Osteoblast (primary cell): ENCODE data around the gene SMAD5. TPM values are rescaled to one million over a fixed set of nuclear protein-coding genes. Genes with fewer than 3 reads are reported as not detected.

Source experiments
- DNase-seq: peaks from one replicate; pipeline ENCODE4 v3.0.0; 2011; ENCODE audit warnings: low spot score, mixed read lengths; ENCODE audit not compliant: insufficient read length; ENCODE audit errors: missing footprints
- H2AFZ ChIP-seq: 2 replicates; pipeline ENCODE4 v1.6.0; 2011; ENCODE audit warnings: mild to moderate bottlenecking, low read length
- H3K27ac ChIP-seq: 2 replicates; pipeline ENCODE4 v1.5.1; 2011; ENCODE audit warnings: mild to moderate bottlenecking, low read depth, low read length, moderate library complexity
- H3K27me3 ChIP-seq: 2 replicates; pipeline ENCODE4 v1.6.0; 2012; ENCODE audit warnings: mild to moderate bottlenecking, control low read depth, inconsistent platforms, low read length, moderate library complexity; ENCODE audit not compliant: insufficient read depth
- H3K36me3 ChIP-seq: 2 replicates; pipeline ENCODE4 v1.5.1; 2011; ENCODE audit warnings: mild to moderate bottlenecking, low read length, control low read depth, moderate library complexity; ENCODE audit not compliant: insufficient read depth
- H3K4me1 ChIP-seq: 2 replicates; pipeline ENCODE4 v1.5.1; 2011; ENCODE audit warnings: mild to moderate bottlenecking, low read length, control low read depth, moderate library complexity; ENCODE audit not compliant: insufficient read depth
- H3K4me2 ChIP-seq: 2 replicates; pipeline ENCODE4 v1.6.0; 2011; ENCODE audit warnings: mild to moderate bottlenecking, low read length; ENCODE audit not compliant: insufficient read depth
- H3K4me3 ChIP-seq: fragments of 200-600 bp; sonication (generic); 3 replicates; pipeline ENCODE4 v1.5.1; 2012; ENCODE audit warnings: mild to moderate bottlenecking, low read length, inconsistent platforms; ENCODE audit not compliant: insufficient read depth
- H3K79me2 ChIP-seq: 2 replicates; pipeline ENCODE4 v1.6.0; 2012; ENCODE audit warnings: mild to moderate bottlenecking, low read length, control low read depth, inconsistent platforms; ENCODE audit not compliant: insufficient read depth
- H3K9me3 ChIP-seq: 2 replicates; pipeline ENCODE4 v1.5.1; 2011; ENCODE audit warnings: low read depth, low read length, control low read depth
- H4K20me1 ChIP-seq: 2 replicates; pipeline ENCODE4 v1.6.0; 2012; ENCODE audit warnings: mild to moderate bottlenecking, low read length, control low read depth; ENCODE audit not compliant: insufficient read depth
- CTCF ChIP-seq: IDR thresholded peaks from 2 replicates; pipeline ENCODE4 v1.5.1; 2011; ENCODE audit warnings: mild to moderate bottlenecking, low read depth, low read length, moderate library complexity; ENCODE audit errors: extremely low read depth
- total RNA-seq: library from RNA; depleted of rRNA; stranded (reverse); fragments of >200 nt; gene quantifications from 2 replicates; pipeline ENCODE4 v1.2.3, GENCODE V29; 2012

The SMAD5 gene
- total RNA-seq, 1 donor, result 58.6 TPM

DNA sequence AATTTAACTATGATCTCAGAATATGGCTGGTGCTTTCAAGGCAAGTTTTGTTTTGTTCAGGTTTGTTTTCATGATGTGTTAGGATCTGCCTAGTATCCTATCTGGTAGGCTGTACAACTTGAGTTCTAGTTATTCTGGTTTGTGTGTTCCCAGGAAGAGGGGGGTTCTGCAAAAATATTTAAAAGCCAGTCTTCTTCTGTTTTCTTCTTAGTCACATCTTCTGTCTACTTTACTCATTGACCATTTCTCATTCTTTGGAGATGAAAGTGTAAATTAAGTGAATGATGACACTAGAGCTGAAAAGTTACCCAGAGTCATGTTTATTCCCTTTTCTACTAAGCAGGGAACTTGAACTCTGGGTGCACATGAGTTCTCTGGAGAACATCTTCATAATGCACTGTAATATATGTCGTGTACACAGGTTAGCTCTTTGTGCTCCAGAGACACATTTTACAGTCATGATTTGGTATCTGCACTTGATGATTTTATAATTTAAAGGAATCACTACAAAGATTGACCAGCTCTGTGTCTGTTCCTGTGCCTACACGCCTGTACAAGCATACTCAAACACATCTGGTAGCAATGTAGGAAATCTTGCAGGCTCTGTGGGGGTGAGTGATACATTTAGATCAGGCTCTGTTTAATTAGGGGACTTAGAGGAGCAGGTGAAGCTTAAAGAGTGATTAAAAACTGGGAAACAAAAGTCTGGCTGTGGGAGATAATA lies 5.0 kb downstream of the SMAD5 start:
- TF ChIP-seq CTCF, result no peak
- Histone ChIP-seq H3K4me2 (no peak overlapping the region), H3K36me3 (no peaks in the 10 kb centered on the region), H3K27me3 (no peaks in the 10 kb centered on the region), H2AFZ (no peak overlapping the region), H3K9me3 (no peaks in the 10 kb centered on the region), H4K20me1 (peaks cover 87% of the 10 kb centered on the region), H3K79me2 (peaks cover 100% of the 10 kb centered on the region), H3K4me3 (no peak overlapping the region), H3K4me1 (peaks cover 14% of the 10 kb centered on the region), H3K27ac (no peak overlapping the region)
- DNase-seq, result no peak

- TF ChIP-seq CTCF, result no peak
- Histone ChIP-seq H4K20me1 (peaks cover 91% of the 10 kb centered on the region), H3K27ac (no peak overlapping the region), H3K79me2 (peaks cover 99% of the 10 kb centered on the region), H3K9me3 (no peaks in the 10 kb centered on the region), H3K36me3 (no peaks in the 10 kb centered on the region), H3K4me2 (no peak overlapping the region), H2AFZ (no peak overlapping the region), H3K27me3 (no peaks in the 10 kb centered on the region), H3K4me3 (no peak overlapping the region), H3K4me1 (peaks cover 10% of the 10 kb centered on the region)
- DNase-seq, result no peak
These were observed 8.9 kb downstream of the SMAD5 start for GRCh38 chr5:136141561-136141960.

GRCh38 chr5:136143312-136143711 lies 10.7 kb downstream of the SMAD5 start:
- Histone ChIP-seq H3K27ac (no peak overlapping the region), H3K9me3 (no peaks in the 10 kb centered on the region), H3K36me3 (no peaks in the 10 kb centered on the region), H3K4me3 (no peak overlapping the region), H3K4me2 (no peak overlapping the region), H2AFZ (no peak overlapping the region), H4K20me1 (peaks cover 84% of the 10 kb centered on the region), H3K27me3 (no peaks in the 10 kb centered on the region), H3K4me1 (peaks cover 10% of the 10 kb centered on the region), H3K79me2 (peaks cover 99% of the 10 kb centered on the region)
- no peak for TF ChIP-seq CTCF
- DNase-seq, result no peak

DNA sequence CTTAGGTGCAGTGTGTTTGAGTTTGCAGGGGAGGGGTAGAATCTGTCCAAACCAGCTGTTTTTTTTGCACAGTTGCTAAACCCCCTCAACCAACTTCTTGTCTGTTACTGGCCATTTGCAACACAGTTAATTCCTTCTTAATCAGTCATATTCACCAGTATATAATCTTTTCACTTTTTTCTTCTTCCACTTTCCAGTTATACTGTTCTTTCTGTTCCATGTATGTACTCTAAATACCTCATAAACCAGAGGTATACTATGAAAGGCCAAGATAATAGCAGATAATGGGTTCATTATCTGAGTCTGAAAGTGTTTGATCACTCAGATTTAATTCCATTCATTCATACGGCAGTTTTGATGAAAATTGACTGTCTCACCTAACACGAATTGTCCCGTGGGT lies 11.1 kb downstream of the SMAD5 start:
- TF ChIP-seq CTCF, result no peak
- Histone ChIP-seq H3K27me3 (no peaks in the 10 kb centered on the region), H2AFZ (no peak overlapping the region), H4K20me1 (peaks cover 83% of the 10 kb centered on the region), H3K79me2 (peaks cover 99% of the 10 kb centered on the region), H3K4me2 (no peak overlapping the region), H3K4me3 (no peak overlapping the region), H3K36me3 (no peaks in the 10 kb centered on the region), H3K27ac (no peak overlapping the region), H3K4me1 (peaks cover 10% of the 10 kb centered on the region), H3K9me3 (no peaks in the 10 kb centered on the region)
- DNase-seq, result no peak
